ENCODE measurements around the gene HSF4.

HSF4 gene

GRCh38 chr16:67166110-67166547 is 1.6 kb downstream of the HSF4 start:
- Histone ChIP-seq H3K27me3 (ENCODE audit: insufficient read depth, low read length) (peaks cover 82% of the 10 kb centered on the region), H3K4me3 (ENCODE audit: low read length) (no peak overlapping the region), H3K4me1 (ENCODE audit: insufficient read depth, low read length) (peaks cover 24% of the 10 kb centered on the region), H2AFZ (ENCODE audit: low read depth, low read length) (no peak overlapping the region), H3K9me3 (ENCODE audit: low read length) (no peaks in the 10 kb centered on the region), H3K36me3 (ENCODE audit: insufficient read depth, low read length) (no peaks in the 10 kb centered on the region)

GRCh38 chr16:67166598-67167168 is 2.1 kb downstream of the HSF4 start:
- Histone ChIP-seq H3K27me3 (ENCODE audit: insufficient read depth, low read length) (peaks cover 78% of the 10 kb centered on the region), H3K36me3 (ENCODE audit: insufficient read depth, low read length) (no peaks in the 10 kb centered on the region), H2AFZ (ENCODE audit: low read depth, low read length) (no peak overlapping the region), H3K9me3 (ENCODE audit: low read length) (no peaks in the 10 kb centered on the region), H3K4me3 (ENCODE audit: low read length) (no peak overlapping the region), H3K4me1 (ENCODE audit: insufficient read depth, low read length) (peaks cover 27% of the 10 kb centered on the region)

- Histone ChIP-seq H3K36me3 (ENCODE audit: insufficient read depth, low read length) (no peaks in the 10 kb centered on the region), H2AFZ (ENCODE audit: low read depth, low read length) (no peak overlapping the region), H3K9me3 (ENCODE audit: low read length) (no peaks in the 10 kb centered on the region), H3K4me3 (ENCODE audit: low read length) (no peak overlapping the region), H3K27me3 (ENCODE audit: insufficient read depth, low read length) (peaks cover 69% of the 10 kb centered on the region), H3K4me1 (ENCODE audit: insufficient read depth, low read length) (peaks cover 27% of the 10 kb centered on the region)
Observed at GRCh38 chr16:67167588-67167987, 3.0 kb downstream of the HSF4 start.

GRCh38 chr16:67169011-67169451 is 4.5 kb downstream of the HSF4 start:
- H3K4me1 ChIP-seq (ENCODE audit: insufficient read depth, low read length), result peaks cover 28% of the 10 kb centered on the region
- H3K4me3 ChIP-seq (ENCODE audit: low read length), result no peak overlapping the region
- H3K9me3 ChIP-seq (ENCODE audit: low read length), result no peaks in the 10 kb centered on the region
- no peaks in the 10 kb centered on the region for H3K36me3 ChIP-seq (ENCODE audit: insufficient read depth, low read length)
- peaks cover 56% of the 10 kb centered on the region for H3K27me3 ChIP-seq (ENCODE audit: insufficient read depth, low read length)
- H2AFZ ChIP-seq (ENCODE audit: low read depth, low read length), result no peak overlapping the region

GRCh38 chr16:67169642-67170167 is 5.2 kb downstream of the HSF4 start:
- H3K36me3 ChIP-seq (ENCODE audit: insufficient read depth, low read length), result no peaks in the 10 kb centered on the region
- H2AFZ ChIP-seq (ENCODE audit: low read depth, low read length), result peak overlapping the region; percentile 78
- peaks cover 34% of the 10 kb centered on the region for H3K4me1 ChIP-seq (ENCODE audit: insufficient read depth, low read length)
- no peaks in the 10 kb centered on the region for H3K9me3 ChIP-seq (ENCODE audit: low read length)
- peaks cover 50% of the 10 kb centered on the region for H3K27me3 ChIP-seq (ENCODE audit: insufficient read depth, low read length)
- H3K4me3 ChIP-seq (ENCODE audit: low read length), result peak overlapping the region; percentile 52

GRCh38 chr16:67170168-67170948 is 5.8 kb downstream of the HSF4 start, which contains the start of gene NOL3:
NOL3 (plus strand) TSS chr16:67170538.
- H3K27me3 ChIP-seq (ENCODE audit: insufficient read depth, low read length), result peaks cover 43% of the 10 kb centered on the region

GRCh38 chr16:67170949-67171649 is 6.6 kb downstream of the HSF4 start:
- Histone ChIP-seq H3K36me3 (ENCODE audit: insufficient read depth, low read length) (no peaks in the 10 kb centered on the region), H3K4me1 (ENCODE audit: insufficient read depth, low read length) (peaks cover 35% of the 10 kb centered on the region), H2AFZ (ENCODE audit: low read depth, low read length) (peak overlapping the region; percentile 52), H3K9me3 (ENCODE audit: low read length) (no peaks in the 10 kb centered on the region), H3K27me3 (ENCODE audit: insufficient read depth, low read length) (peaks cover 36% of the 10 kb centered on the region), H3K4me3 (ENCODE audit: low read length) (peak overlapping the region; percentile 52)

More at GRCh38 chr16:67170168-67170948, 5.8 kb downstream of the HSF4 start, which contains the start of gene NOL3:
- peak within 1 kb of the TSS; percentile 78 for H2AFZ ChIP-seq (ENCODE audit: low read depth, low read length)
- H3K4me3 ChIP-seq (ENCODE audit: low read length), result peak within 1 kb of the TSS; percentile 52
- no peaks in the 10 kb centered on the region for H3K36me3 ChIP-seq (ENCODE audit: insufficient read depth, low read length)
- peaks cover 39% of the 10 kb centered on the region for H3K4me1 ChIP-seq (ENCODE audit: insufficient read depth, low read length)
- H3K9me3 ChIP-seq (ENCODE audit: low read length), result no peaks in the 10 kb centered on the region

- no peak overlapping the region for H2AFZ ChIP-seq (ENCODE audit: low read depth, low read length)
- peaks cover 13% of the 10 kb centered on the region for H3K27me3 ChIP-seq (ENCODE audit: insufficient read depth, low read length)
- H3K36me3 ChIP-seq (ENCODE audit: insufficient read depth, low read length), result no peaks in the 10 kb centered on the region
- H3K9me3 ChIP-seq (ENCODE audit: low read length), result no peaks in the 10 kb centered on the region
- H3K4me3 ChIP-seq (ENCODE audit: low read length), result no peak overlapping the region
- H3K4me1 ChIP-seq (ENCODE audit: insufficient read depth, low read length), result peaks cover 35% of the 10 kb centered on the region
Observed at GRCh38 chr16:67173323-67173722, 8.8 kb downstream of the HSF4 start.

GRCh38 chr16:67173808-67174705 is 9.5 kb downstream of the HSF4 start:
- Histone ChIP-seq H3K4me1 (ENCODE audit: insufficient read depth, low read length) (peaks cover 35% of the 10 kb centered on the region), H3K9me3 (ENCODE audit: low read length) (no peaks in the 10 kb centered on the region), H3K36me3 (ENCODE audit: insufficient read depth, low read length) (no peaks in the 10 kb centered on the region), H3K27me3 (ENCODE audit: insufficient read depth, low read length) (peaks cover 6% of the 10 kb centered on the region), H2AFZ (ENCODE audit: low read depth, low read length) (no peak overlapping the region), H3K4me3 (ENCODE audit: low read length) (peak overlapping the region; percentile 18)

GRCh38 chr16:67174706-67175231 is 10.2 kb downstream of the HSF4 start:
- H2AFZ ChIP-seq (ENCODE audit: low read depth, low read length), result no peak overlapping the region
- H3K9me3 ChIP-seq (ENCODE audit: low read length), result no peaks in the 10 kb centered on the region
- peaks cover 4% of the 10 kb centered on the region for H3K36me3 ChIP-seq (ENCODE audit: insufficient read depth, low read length)
- H3K27me3 ChIP-seq (ENCODE audit: insufficient read depth, low read length), result peaks cover 2% of the 10 kb centered on the region
- H3K4me1 ChIP-seq (ENCODE audit: insufficient read depth, low read length), result peaks cover 28% of the 10 kb centered on the region
- H3K4me3 ChIP-seq (ENCODE audit: low read length), result peak overlapping the region; percentile 18

GRCh38 chr16:67176662-67177061 is 12.1 kb downstream of the HSF4 start:
- Histone ChIP-seq H3K27me3 (ENCODE audit: insufficient read depth, low read length) (no peaks in the 10 kb centered on the region), H3K4me1 (ENCODE audit: insufficient read depth, low read length) (peaks cover 15% of the 10 kb centered on the region), H3K4me3 (ENCODE audit: low read length) (no peak overlapping the region), H3K9me3 (ENCODE audit: low read length) (no peaks in the 10 kb centered on the region), H3K36me3 (ENCODE audit: insufficient read depth, low read length) (peaks cover 8% of the 10 kb centered on the region), H2AFZ (ENCODE audit: low read depth, low read length) (no peak overlapping the region)

All from neuron (in vitro differentiated cells).